GM12873 (cell line): ENCODE measurements around the gene RHOBTB1.

Experiments used
- CTCF ChIP-seq: IDR thresholded peaks from 2 replicates; pipeline ENCODE4 v1.5.1; 2012; ENCODE audit warnings: low read depth, mild to moderate bottlenecking, moderate library complexity, low read length, control low read depth; ENCODE audit not compliant: insufficient read depth; ENCODE audit errors: missing control alignments

The RHOBTB1 gene, protein sequence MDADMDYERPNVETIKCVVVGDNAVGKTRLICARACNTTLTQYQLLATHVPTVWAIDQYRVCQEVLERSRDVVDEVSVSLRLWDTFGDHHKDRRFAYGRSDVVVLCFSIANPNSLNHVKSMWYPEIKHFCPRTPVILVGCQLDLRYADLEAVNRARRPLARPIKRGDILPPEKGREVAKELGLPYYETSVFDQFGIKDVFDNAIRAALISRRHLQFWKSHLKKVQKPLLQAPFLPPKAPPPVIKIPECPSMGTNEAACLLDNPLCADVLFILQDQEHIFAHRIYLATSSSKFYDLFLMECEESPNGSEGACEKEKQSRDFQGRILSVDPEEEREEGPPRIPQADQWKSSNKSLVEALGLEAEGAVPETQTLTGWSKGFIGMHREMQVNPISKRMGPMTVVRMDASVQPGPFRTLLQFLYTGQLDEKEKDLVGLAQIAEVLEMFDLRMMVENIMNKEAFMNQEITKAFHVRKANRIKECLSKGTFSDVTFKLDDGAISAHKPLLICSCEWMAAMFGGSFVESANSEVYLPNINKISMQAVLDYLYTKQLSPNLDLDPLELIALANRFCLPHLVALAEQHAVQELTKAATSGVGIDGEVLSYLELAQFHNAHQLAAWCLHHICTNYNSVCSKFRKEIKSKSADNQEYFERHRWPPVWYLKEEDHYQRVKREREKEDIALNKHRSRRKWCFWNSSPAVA

DNA sequence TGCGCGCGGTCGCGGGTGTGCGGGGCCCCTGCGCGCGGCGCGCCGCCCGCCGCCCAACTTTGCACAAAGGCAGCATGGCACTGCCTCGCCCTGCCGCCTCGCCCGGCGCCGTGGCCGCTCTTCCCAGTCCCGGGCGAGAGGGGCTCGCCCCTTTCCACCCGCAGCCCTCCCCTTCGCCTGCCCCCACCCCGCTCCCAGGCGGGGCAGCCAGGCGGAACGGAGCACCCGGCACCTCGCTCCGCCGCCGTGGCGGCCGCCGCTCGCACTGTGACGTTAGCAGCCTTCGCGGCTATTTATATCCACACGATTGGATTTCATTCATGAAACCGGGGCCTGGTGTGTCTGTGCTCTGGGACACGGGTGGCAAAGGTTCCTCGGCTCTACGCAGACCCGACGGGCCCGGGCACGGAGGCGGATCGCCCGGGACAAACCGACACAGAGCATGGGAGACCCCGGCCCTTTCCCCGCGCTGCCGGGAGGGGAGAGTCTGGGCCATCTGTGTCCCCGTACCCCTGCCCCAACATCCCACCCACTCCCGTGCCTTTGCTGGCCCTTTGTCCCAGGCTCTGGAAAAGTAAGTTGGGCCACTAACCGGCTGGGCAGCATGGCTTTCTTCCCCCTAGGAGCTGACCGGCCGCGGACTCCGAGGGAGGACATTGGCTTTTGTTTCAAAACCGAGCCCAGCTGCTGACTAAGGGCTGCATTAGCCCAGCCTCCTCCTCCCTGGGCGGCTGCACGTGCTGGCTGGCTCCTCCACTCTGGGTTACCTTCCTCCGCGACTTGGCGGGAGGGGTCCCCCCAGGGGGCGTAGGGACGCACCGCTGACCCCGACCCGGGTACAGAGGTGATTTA, at the start of gene RHOBTB1:
Gene RHOBTB1 (minus strand): TSS at position 128 of the 852 bp plus-strand sequence. CDS start 32,643 bp downstream, outside the sequence.
- TF ChIP-seq CTCF, result no peak

DNA sequence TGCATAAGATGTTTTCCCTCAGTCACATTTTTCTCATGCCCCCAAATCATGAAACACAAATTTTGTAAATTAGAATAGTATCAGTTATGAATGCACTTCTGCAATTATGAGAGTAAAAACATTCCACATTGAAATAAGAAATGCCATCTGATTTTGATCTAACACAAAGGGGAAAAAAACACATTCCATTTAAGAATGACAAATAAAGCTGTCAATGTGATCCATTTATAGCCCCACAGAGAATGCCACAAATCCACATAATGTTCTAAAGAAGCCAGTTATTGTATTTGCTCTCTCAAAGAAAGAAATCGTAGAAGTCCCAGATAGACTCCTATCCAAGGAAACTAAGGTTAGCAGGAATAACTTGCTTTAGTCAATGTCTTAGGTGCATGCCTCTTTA, 48.7 kb upstream of the RHOBTB1 start:
- TF ChIP-seq CTCF, result no peak

- TF ChIP-seq CTCF, result no peak
Measured at GRCh38 chr10:60990663-60991062, 46.7 kb upstream of the RHOBTB1 start.

GRCh38 chr10:60989400-60989876, 45.5 kb upstream of the RHOBTB1 start:
- TF ChIP-seq CTCF, result no peak

DNA sequence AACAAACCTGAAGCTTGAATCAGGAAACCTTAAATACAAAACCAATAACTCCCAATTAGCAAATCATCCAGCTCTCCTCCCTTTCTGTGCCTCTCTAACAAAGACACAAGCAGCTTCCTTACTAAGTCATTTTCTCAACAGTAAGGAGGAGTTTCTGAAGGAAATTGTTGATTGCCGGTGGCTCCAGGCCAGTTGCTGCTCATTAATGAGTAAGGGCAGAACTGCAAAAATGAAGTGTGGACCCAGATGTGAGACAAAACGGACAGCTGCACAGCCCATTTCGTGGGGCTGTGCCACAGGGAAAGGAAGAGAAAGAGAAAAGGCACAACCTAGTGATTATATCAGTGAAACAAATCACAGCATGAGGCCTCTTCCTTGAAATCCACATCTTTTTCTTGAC, 42.8 kb upstream of the RHOBTB1 start:
- no peak for TF ChIP-seq CTCF

DNA sequence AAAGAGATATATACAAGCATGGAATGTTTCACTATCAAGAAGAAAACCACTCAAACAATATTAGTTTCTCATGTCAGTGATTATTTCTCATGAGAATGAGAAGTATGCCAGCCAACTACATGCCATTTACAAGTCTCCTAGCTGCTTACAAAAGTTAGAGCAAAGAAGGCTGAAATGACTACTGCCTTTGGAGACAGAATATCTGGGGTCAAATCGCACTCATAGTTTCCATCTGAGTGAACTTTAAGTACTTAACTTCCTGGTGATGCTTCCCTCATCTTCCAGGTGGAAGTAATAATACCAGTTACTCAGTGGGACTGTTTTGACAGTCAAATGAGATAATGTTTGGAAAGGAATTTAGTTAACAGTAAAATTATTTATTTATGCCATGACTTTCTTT, 42.0 kb upstream of the RHOBTB1 start:
- TF ChIP-seq CTCF, result no peak
